ENCODE results near the gene LZTFL1.

LZTFL1 gene

GRCh38 chr3:45793482-45794176 is 48.3 kb downstream of the LZTFL1 start:
- TF ChIP-seq GATA1 (IDR thresholded peaks at IDR 0.05; ENCODE audit: low read depth, low read length) (no peak), POLR2A (IDR thresholded peaks at IDR 0.05; ENCODE audit: low read length) (no peak)
- DNase-seq, result no peak

- DNase-seq, result no peak
- no peak for TF ChIP-seq GATA1 (IDR thresholded peaks at IDR 0.05; ENCODE audit: low read depth, low read length)
- TF ChIP-seq POLR2A (IDR thresholded peaks at IDR 0.05; ENCODE audit: low read length), result no peak
Measured at GRCh38 chr3:45792516-45793172, 49.3 kb downstream of the LZTFL1 start.

GRCh38 chr3:45792036-45792435 is 49.9 kb downstream of the LZTFL1 start:
- TF ChIP-seq POLR2A (IDR thresholded peaks at IDR 0.05; ENCODE audit: low read length), result no peak
- no peak for TF ChIP-seq GATA1 (IDR thresholded peaks at IDR 0.05; ENCODE audit: low read depth, low read length)
- DNase-seq, result no peak

GRCh38 chr3:45790596-45790995 is 51.3 kb downstream of the LZTFL1 start:
- no peak for DNase-seq
- TF ChIP-seq GATA1 (IDR thresholded peaks at IDR 0.05; ENCODE audit: low read depth, low read length), result no peak
- TF ChIP-seq POLR2A (IDR thresholded peaks at IDR 0.05; ENCODE audit: low read length), result no peak

GRCh38 chr3:45789235-45789812 is 52.6 kb downstream of the LZTFL1 start:
- TF ChIP-seq POLR2A (IDR thresholded peaks at IDR 0.05; ENCODE audit: low read length), result no peak
- no peak for TF ChIP-seq GATA1 (IDR thresholded peaks at IDR 0.05; ENCODE audit: low read depth, low read length)
- no peak for DNase-seq

GRCh38 chr3:45787551-45787950 is 54.4 kb downstream of the LZTFL1 start:
- no peak for TF ChIP-seq POLR2A (IDR thresholded peaks at IDR 0.05; ENCODE audit: low read length)
- no peak for TF ChIP-seq GATA1 (IDR thresholded peaks at IDR 0.05; ENCODE audit: low read depth, low read length)
- no peak for DNase-seq

- no peak for DNase-seq
- no peak for TF ChIP-seq POLR2A (IDR thresholded peaks at IDR 0.05; ENCODE audit: low read length)
- TF ChIP-seq GATA1 (IDR thresholded peaks at IDR 0.05; ENCODE audit: low read depth, low read length), result no peak
Measured at GRCh38 chr3:45786801-45787495, 55.0 kb downstream of the LZTFL1 start.

GRCh38 chr3:45785605-45786150 is 56.2 kb downstream of the LZTFL1 start:
- no peak for DNase-seq
- TF ChIP-seq GATA1 (IDR thresholded peaks at IDR 0.05; ENCODE audit: low read depth, low read length) (no peak), POLR2A (IDR thresholded peaks at IDR 0.05; ENCODE audit: low read length) (no peak)

- no peak for DNase-seq
- TF ChIP-seq GATA1 (IDR thresholded peaks at IDR 0.05; ENCODE audit: low read depth, low read length), result no peak
- TF ChIP-seq POLR2A (IDR thresholded peaks at IDR 0.05; ENCODE audit: low read length), result no peak
Measured at GRCh38 chr3:45783667-45784066, 58.3 kb downstream of the LZTFL1 start.

- DNase-seq, result no peak
- TF ChIP-seq POLR2A (IDR thresholded peaks at IDR 0.05; ENCODE audit: low read length) (no peak), GATA1 (IDR thresholded peaks at IDR 0.05; ENCODE audit: low read depth, low read length) (no peak)
Measured at GRCh38 chr3:45782381-45782780, 59.5 kb downstream of the LZTFL1 start.

- TF ChIP-seq POLR2A (IDR thresholded peaks at IDR 0.05; ENCODE audit: low read length), result no peak
- no peak for TF ChIP-seq GATA1 (IDR thresholded peaks at IDR 0.05; ENCODE audit: low read depth, low read length)
- no peak for DNase-seq
Measured at GRCh38 chr3:45781841-45782240, 60.1 kb downstream of the LZTFL1 start.

- no peak for DNase-seq
- TF ChIP-seq POLR2A (IDR thresholded peaks at IDR 0.05; ENCODE audit: low read length) (no peak), GATA1 (IDR thresholded peaks at IDR 0.05; ENCODE audit: low read depth, low read length) (no peak)
Measured at GRCh38 chr3:45781271-45781670, 60.6 kb downstream of the LZTFL1 start.

- DNase-seq, result no peak
- TF ChIP-seq POLR2A (IDR thresholded peaks at IDR 0.05; ENCODE audit: low read length) (no peak), GATA1 (IDR thresholded peaks at IDR 0.05; ENCODE audit: low read depth, low read length) (no peak)
Measured at GRCh38 chr3:45779746-45780735, 61.9 kb downstream of the LZTFL1 start.
